Measurements from ENCODE around the gene RNU7-1.
A peak's percentile ranks its signal among the peaks of the same experiment; 100 is the strongest.

RNU7-1 gene

DNA sequence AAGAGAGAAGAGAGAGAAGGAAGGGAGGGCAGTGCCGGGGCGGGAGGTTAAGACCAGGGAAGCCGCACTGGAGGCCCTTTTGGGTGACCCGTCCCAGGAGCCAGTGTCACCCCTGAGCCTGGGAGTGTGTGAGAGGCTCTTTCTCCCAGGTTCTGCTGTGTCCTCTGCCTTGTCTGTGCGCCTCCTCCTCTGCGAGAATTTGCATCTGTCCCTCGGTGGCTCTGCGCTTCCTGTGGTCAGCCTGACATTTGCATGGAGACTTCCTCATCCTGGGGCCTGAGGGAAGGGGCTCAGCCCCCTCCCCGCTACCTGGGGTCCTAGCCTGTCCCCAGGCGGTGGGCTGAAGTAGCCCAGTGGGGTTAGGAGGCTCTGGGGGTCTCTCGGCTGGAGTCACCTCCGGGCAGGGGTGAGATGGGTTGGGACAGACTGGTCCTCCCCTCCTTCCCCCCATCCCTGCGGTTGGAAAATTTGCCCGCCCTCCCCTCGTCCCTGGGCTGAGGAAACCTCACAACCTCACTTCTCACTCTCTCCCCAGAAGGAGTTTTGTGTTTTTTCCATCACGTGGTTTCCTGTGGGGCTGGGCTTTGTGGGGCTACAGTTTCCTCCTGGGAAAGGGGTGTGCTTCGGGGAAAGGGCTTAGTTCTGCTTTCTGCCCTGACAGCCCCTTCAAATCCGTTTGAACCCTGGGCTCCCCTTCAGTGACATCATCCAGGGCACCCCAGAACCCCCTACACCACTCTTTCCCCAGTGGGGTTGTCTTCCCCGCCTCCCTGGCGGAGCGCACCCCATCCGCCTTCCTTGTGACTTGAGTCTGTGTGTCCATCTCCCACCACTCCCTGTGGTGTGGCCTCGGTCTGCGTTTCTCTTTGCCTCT is 10.1 kb downstream of the RNU7-1 start:
- DNase-seq (ENCODE audit: low read depth in 2 of 2) = peak; percentile 73

DNA sequence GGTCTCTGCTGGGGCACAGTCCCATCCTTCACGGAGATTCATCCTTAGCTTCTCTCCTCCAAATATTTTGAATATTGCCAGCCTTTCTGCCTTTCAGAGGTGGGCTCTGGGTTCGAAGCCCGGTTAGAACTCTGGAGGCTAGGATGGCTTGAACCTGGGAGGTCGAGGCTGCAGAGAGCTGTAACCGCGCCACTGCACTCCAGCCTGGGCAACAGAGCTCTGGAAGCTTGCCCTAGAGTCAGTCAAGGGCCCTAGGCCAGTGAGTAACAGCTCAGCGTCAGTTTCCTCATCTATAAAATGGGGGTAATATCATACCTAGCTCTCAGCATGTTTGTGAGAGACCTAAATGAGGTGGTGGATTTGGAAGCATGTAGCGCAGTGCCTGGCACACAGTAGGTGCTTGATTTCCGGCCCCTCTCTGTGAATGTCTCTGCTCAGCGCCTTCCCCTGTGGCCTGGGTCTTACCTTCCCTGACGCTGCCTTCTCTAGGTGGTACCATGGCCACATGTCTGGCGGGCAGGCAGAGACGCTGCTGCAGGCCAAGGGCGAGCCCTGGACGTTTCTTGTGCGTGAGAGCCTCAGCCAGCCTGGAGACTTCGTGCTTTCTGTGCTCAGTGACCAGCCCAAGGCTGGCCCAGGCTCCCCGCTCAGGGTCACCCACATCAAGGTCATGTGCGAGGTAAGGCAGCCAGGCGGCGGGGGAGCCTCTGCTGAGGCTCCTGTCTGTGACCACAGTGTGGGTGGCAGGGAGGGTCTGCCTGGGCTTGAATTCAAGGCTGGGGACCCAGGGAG is 10.9 kb downstream of the RNU7-1 start:
- DNase-seq (ENCODE audit: low read depth in 2 of 2) = no peak

DNA sequence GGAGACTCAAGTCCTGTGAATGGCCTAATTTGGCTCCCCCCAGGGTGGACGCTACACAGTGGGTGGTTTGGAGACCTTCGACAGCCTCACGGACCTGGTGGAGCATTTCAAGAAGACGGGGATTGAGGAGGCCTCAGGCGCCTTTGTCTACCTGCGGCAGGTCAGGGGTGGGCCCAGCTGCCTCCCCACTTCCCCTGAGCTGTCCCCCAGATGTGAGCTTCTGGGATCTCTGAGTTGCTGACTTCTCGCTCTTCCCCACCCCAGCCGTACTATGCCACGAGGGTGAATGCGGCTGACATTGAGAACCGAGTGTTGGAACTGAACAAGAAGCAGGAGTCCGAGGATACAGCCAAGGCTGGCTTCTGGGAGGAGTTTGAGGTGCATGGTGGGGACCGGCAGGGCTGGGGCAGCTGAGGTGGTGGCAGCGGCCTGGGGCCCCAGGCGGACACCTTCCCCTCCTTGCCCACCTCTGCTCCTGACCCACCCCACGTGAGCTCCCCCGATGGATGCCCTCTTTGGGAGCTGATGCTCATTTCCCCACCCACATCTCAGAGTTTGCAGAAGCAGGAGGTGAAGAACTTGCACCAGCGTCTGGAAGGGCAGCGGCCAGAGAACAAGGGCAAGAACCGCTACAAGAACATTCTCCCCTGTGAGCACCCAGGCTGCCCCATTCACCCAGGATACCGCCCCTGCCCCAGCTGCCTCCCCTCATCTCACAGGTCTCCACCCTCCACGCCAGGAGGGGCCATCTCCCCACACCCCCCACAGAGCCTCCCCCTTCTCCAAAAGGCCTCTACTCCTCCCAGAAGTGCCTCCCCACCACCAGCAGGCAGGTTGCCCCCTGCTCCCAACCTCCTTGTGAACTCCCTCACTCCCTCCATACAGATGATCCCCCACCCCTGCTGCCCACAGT is 11.7 kb downstream of the RNU7-1 start:
- no peak for DNase-seq (ENCODE audit: low read depth in 2 of 2)

DNA sequence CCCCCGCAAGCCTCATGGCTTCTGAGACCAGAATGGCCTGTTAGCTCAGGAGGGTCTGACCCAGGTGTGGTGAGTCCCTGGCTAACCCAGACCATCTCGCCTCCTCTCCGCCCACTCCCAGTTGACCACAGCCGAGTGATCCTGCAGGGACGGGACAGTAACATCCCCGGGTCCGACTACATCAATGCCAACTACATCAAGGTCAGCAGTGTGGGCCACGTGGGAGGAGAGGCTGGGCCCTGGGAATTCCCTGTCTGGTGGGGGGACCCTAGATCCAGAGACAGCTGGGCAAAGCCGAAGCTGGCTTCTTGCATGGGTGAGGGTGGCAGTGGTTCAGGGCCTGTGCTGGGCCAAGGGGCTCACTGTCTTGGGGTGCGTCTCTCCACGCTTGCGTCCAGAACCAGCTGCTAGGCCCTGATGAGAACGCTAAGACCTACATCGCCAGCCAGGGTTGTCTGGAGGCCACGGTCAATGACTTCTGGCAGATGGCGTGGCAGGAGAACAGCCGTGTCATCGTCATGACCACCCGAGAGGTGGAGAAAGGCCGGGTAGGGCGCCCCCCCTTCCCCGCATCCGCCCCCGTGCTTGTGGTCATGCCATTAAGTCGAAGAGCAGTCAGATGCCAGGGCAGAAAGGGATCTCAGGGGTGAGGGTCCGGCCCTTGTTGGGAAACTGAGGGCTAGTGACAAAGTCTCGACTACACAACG is 12.6 kb downstream of the RNU7-1 start:
- DNase-seq (ENCODE audit: low read depth in 2 of 2) = no peak

DNA sequence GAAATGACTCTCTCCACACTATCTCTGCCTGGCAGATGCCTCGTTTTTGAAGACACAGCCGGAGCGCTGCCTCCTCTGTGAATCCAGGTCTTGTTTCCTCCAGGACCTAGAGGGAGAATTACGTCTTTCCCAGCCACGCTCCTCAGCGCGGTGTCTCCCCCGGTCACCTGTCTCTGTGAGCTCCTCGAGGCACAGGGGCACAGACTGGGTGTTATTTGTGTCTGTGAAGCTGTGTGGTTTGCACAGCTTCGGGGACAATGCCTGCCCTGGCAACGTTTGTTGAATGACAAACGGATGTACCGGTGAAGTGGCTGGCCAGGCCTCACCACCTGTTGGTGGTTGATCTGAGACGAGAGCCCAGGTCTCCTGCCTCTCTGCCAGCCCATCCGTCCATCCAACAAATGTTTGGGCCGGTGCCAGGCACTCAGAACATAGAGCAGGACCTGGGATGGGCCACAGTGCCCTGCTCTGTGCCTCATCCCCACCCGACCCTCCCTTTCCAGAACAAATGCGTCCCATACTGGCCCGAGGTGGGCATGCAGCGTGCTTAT is 13.6 kb downstream of the RNU7-1 start:
- no peak for DNase-seq (ENCODE audit: low read depth in 2 of 2)

DNA sequence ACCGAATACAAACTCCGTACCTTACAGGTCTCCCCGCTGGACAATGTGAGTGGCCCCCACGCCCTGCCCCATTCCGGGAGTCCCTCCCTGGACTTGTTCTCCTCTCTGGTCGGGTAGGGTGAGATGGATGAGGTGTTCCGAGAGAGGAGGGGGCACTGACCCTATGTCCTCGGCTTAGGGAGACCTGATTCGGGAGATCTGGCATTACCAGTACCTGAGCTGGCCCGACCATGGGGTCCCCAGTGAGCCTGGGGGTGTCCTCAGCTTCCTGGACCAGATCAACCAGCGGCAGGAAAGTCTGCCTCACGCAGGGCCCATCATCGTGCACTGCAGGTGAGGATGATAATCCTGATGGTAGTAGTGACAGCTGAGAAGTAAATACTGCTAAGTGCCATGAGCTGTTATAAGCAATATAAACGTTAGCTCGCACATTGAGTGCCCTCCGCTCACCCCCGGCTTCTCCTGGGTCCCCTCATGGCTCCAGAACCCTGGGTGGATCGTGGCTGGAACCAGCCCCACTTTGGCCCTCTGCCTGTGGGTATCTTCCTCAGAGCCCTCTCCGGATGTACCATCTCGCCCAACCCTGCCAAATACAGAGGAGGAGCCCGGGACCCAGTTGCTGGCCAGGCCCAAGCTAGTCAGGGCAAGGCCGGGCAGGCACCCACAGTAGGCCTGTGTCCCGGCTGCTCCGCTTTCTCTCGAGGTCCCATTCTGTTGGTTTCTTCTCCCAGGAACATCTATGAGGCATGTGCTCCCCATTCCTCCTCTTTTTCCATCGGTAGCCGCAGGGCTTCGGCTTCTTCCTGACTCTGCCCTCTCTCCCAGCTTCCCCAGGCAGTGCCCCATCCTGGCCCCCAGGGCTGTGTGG is 14.4 kb downstream of the RNU7-1 start:
- DNase-seq (ENCODE audit: low read depth in 2 of 2) = no peak

DNA sequence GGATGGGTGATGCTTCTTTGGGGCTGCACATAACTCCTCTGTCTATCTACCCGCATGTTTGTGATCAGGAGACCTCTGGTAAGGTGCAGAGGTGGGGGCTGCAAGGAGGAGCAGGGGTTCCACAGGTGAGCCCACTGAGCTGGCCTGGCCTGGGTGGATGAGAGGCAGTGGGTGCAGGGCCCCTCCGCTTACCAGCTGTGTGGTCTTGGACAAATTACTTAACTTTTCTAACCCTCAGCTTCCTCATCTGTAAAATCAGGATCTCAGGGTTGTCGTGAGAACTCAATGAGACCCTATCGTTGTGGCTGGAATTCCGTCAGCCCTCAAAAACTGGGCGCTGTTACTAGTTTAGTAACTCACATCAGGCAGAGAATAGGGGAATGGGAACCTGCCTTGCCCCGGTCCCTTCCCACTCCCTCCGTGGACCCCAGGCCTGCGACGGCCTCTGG is 15.0 kb downstream of the RNU7-1 start:
- no peak for DNase-seq (ENCODE audit: low read depth in 2 of 2)

DNA sequence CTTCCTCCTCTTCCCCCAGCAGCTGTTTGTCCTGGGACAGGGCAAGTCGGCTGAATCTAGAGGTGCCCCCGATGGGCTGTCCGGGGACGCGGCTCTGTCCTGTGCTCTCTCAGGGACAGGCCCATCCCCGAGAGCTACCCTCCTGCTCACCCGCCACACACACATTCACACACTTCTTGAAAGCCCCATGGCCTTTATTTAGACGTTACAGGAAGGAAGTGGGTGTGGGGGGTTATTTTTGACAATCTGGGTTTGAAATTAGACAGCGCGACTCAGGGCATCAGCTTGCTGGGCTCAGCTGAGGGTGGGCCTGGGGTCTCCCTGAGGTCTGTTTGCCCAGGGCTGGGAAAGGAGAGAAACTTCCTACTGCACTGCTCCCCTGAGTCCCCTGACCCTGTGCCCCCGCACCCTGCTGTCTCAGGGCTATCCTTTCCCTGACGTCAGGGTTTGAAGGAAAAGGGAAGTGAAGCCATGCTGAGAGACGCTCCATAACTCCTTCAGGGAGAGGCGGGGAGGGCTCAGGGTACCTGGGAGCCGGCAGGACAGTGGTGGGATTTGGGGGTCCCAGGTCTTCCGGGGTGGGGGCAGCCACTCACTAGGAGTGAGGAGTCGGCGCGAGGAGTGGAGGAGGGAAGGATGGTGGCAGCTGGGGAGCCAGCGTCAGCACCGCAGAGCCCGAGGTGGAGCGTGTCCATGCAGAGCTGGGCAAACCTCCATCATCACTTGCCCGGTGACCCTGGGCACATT is 15.6 kb downstream of the RNU7-1 start:
- DNase-seq (ENCODE audit: low read depth in 2 of 2) = no peak

DNA sequence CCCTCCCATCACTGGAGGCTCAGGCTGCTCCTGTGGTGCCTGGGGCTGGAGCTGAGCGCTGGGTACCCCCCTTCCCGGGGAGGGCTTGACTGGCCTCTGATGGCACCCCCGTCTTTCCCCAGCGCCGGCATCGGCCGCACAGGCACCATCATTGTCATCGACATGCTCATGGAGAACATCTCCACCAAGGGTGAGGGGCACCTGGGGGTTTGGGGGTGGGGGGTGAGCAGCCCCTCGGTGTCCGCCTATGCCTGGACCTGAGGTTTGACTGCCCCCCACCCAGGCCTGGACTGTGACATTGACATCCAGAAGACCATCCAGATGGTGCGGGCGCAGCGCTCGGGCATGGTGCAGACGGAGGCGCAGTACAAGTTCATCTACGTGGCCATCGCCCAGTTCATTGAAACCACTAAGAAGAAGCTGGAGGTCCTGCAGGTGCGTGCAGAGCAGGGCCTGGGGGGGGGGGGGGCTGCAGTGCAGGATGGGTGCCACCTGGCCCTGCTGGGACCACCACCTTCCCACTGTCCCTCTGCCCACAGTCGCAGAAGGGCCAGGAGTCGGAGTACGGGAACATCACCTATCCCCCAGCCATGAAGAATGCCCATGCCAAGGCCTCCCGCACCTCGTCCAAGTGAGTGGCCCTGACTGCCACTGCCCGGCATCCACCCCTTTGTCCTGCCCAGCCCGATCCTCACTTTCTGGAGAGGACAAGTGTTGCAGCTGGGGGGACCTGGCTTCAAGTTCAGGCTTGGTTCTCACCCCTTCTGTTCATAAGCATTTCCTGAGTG is 16.4 kb downstream of the RNU7-1 start:
- DNase-seq (ENCODE audit: low read depth in 2 of 2) = no peak

DNA sequence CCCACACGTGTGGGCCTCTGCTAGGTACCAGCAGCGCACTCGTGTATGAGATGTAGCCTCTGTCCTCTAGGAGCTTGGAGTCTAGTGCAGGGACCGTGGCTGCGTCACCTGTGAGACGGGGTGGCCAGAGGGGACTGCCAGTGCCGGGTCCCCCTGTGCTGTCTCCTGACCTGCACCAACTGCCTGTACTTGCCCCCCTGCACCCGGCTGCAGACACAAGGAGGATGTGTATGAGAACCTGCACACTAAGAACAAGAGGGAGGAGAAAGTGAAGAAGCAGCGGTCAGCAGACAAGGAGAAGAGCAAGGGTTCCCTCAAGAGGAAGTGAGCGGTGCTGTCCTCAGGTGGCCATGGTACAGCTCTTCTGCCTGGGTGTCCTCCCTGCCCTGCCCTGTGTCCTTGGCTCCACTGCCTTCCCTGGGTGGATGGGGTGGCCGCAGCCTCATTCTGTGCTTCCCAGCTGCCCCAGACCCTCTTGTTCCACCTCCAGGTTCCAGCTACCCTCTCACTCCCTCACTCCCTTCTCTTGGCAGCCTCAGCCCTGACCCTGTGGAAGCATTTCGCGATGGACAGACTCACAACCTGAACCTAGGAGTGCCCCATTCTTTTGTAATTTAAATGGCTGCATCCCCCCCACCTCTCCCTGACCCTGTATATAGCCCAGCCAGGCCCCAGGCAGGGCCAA is 17.1 kb downstream of the RNU7-1 start:
- no peak for DNase-seq (ENCODE audit: low read depth in 2 of 2)

DNA sequence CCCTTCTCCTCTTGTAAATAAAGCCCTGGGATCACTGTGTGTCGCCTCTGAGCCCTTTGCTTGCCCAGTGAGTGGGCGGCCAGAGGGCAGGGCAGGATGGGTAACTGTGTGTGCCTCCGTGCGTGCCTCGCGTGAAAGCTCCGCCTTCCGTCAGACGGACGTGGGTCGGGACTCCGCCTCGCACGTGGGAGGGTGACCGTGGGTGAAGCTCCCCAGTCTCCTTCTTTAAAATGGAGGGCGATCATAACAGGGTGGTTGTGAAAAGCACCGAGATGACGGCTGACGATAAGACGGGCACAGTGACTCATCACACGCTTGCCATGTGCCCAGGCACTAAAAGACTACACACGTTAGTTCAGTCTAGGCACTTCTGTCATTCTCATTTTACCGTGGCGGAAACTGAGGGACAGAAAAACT is 17.7 kb downstream of the RNU7-1 start:
- peak; percentile 81 to 85 for DNase-seq (ENCODE audit: low read depth in 2 of 2)

DNA sequence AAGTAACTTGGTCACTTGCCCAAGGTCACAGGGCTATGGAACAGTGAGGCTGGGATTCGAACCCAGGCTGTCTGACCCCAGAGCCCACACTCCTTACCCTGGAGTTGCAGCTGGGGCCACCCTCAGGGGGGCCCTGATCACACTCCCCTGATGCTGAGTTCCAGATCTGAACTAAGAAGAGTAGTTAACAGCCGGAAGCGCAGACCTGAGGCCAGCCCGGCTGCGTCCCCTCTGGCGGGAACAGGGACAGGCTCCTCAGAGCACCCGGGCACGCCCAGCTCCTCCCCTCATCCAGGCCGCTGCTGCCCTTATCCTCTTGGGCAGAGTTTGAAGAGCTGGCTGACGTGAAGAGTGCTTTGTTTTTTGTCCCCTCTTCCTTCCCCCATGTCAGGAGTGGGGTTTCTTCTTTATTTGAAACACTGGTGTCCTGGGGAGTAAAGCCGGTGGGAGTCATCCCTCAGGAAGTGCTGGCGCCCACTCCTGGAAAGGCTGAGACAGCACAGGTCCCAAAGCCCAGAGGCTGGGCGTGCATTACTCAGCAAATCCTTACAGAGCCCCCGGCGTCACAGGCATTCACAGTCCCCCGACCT is 18.2 kb downstream of the RNU7-1 start:
- DNase-seq (ENCODE audit: low read depth in 2 of 2) = no peak

DNA sequence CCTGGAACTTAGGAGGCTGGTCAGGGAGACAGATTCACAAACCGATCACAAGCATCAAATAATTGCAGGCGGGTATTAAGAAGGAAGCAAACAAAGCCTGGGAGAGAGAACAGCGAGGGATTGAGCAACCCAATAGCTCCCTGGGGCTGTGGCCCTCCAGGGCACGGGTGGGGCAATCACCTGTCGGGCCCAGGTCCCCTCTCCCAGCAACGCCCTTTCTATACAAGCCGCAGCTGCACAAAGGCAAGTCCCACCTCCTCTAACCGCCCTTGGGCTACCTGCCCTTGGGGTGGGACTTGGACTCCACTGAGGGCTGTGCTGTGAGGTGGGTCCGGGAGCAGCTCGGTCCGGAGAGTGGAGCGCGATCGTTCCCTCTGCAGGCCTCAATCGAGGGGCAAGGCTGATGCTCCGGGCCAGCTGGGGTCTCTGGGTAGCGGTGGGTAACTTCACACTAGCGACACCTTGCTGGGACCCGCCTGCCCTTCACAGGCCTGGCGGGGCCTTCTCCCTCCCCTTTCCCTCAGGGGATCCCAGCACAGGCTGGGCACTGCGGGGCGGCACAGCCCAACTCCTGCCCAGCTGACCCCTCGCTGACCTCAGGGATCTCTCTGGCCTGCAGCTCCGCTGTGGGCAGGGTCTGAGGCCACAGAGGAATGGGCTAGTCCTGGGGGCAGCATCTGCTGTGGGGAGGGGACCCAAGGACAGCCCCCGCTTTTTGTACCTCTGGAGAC is 18.8 kb downstream of the RNU7-1 start:
- DNase-seq (ENCODE audit: low read depth in 2 of 2) = no peak

DNA sequence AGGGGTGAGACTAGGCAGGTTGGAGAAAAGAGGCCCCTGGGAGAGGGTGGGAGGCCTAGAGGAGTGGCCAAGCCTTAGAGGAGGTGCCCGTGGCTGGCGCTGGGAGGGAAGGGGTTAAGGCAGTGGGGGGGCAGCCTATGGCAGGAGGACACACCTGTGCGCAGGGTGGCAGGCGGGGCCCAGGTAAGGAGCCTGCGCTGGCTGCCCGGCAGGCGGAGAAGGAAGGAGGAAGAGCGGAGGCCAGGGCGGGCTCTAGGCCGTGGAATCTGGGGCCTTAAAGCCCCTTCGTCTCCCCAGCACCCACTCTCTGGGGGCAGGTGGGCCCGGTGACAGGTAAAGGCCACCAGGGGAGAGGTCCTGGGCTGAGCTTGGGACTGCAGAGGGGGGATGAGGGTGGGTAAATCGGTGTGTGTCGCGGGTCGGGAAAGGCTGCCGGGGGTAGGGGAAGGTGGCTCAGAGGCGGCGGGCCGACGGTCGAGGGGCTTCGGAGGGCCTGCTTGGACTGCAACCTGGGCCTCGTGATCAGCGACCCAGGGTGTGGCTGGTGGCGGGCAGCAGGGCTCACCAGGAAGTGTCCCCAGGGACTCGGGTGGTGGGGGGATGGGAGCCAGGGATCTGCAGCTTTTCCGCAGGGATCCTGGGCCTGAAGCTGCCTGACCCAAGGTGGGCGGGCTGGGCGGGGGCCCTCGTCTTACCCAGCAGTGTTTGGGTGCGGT is 19.6 kb downstream of the RNU7-1 start:
- DNase-seq (ENCODE audit: low read depth in 2 of 2) = no peak

DNA sequence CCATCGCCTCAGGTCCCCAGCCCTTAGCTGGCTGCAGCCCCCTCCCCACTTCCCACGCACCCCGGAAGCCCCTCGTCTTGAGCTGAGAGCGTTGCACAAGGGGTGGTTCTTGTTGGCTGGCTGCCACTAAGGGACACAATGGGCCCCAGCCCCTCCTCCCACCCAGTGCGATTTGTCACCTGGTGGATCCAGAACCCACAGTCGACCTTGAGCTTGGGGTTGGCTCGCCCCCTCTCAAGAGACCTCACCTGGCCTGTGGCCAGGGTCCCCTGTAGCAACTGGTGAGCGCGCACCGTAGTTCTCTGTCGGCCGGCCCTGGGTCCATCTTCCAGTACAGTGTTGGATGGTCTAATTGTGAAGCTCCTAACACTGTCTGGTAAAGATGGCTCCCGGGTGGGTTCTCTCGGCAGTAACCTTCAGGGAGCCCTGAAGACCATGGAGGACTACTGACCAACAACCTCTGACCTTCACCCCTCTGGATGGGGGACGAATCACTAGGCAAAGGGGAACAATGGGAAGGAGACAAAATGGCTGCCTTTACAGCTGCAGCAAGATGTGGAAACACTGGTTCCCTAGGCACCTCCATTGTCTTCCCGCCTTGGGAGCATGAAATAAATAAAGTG is 20.3 kb downstream of the RNU7-1 start:
- DNase-seq (ENCODE audit: low read depth in 2 of 2) = no peak

DNA sequence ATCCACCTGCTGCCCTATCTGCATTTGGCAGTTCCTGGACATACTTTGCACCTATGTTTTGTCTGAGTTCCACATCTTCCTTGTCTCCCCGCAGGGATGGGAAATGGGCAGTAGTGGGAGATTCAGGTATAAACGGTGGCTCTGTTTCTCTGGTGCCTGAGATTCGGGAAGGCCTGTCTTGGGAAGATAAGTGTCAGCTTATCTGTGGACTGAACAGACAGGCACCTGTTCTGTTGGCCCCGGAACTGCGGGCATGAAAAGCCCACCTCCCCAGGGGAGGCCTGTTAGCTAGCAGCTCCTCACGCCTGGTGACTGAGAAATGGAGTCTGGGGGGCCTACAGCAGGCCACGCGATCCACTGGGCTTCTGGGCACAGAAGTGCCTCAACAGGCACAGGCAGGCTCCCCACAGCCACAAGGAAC is 21.0 kb downstream of the RNU7-1 start:
- DNase-seq (ENCODE audit: low read depth in 2 of 2) = no peak

Measured in stimulated activated CD8-positive, alpha-beta memory T cell treated with anti-CD3 and anti-CD28 coated beads, Interleukin-2, amount 100 ng/mL, for 1 hour (primary cell).